ENCODE measurements around the gene ATG101. TPM values are rescaled to one million over a fixed set of nuclear protein-coding genes. Genes with fewer than 3 reads are reported as not detected.
"Not testable (repeated sequence)": the region's sequence is repeated elsewhere in the genome, so short reads cannot be mapped to it uniquely, and the experiment has no call there.

Gene ATG101
- total RNA-seq, 1 experiment from 2014 or later, result 48.6 TPM

DNA sequence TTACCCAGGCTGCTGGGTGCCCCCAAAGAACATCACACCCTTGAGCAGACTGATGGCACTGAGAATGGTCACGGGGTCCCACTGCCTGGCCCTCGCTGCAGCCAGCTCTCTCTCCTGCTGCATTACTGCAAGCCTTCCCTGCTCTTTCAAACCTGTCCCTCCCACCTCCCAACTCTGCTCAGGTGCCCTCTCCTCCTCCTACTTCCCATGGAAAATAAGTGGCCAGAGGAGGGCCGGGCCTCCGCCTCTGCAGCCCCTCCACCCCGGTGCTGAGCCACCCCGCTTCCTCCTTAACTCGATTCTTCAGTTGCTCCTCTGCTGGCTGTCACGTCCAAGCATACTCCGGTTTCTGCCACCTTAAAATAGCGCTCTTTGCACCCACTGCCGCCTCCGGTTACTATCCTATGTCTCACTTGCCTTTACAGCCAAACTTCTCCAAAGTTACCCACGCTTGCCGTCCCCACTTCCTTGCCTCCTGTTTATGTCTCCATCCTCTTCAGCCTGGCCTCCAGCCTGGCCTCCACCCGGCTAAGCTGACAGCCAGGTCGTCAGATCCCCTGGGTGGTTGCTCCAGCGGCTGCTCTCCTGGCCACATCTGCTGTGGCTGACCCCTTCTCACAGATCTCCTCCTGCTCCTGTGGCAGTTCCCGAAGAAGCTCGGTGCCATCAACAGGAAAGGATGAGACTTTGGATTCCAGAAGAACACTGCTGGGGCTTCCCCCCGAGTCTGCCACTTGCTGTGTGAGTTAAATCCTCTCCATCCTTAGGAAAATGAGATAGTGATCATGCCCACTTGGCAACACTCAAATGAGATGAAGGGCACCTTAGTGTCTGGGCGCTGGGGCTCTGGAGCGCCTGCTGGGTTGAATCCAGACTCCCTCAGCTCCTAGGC, 17.4 kb downstream of the ATG101 start:
- Histone ChIP-seq H3K4me1 (peaks cover 8% of the 10 kb centered on the region), H3K27ac (no peak overlapping the region), H3K4me3 (no peak overlapping the region)

GRCh38 chr12:52087961-52088820, 18.4 kb downstream of the ATG101 start:
- 0 out of 2 replicates have a peak, but pooled peaks cover 2% of the 10 kb centered on the region for H3K4me1 ChIP-seq
- no peaks in the 10 kb centered on the region for H3K36me3 ChIP-seq
- H3K27ac ChIP-seq, result no peak overlapping the region
- peak in 1 of 2 experiments; percentile 22 for DNase-seq
- peaks cover 62% of the 10 kb centered on the region for H3K27me3 ChIP-seq
- H3K9me3 ChIP-seq (replicated peaks), result no peaks in the 10 kb centered on the region
- H3K4me3 ChIP-seq, result no peak overlapping the region

More for the DNA sequence above, 17.4 kb downstream of the ATG101 start:
- H3K36me3 ChIP-seq, result no peaks in the 10 kb centered on the region
- H3K9me3 ChIP-seq (replicated peaks), result no peaks in the 10 kb centered on the region
- no peak for DNase-seq
- peaks cover 52% of the 10 kb centered on the region for H3K27me3 ChIP-seq

DNA sequence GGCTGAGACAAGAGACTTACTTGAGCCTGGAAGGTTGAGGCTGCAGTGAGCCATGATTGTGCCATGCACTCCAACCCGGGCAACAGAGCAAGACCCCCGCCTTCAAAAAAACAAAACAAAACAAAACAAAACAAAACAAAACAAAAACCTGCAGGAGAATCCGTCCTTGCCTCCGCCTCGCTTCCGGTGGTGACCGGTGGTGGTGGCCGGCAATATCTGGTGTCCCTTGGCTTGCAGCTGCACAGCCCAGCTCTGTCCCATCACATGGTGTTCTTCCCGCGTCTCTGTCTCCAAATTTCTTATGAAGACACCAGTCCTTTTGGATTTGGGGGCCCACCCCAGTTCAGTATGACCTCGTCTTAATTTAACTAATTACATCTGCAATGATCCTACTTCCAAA, 19.7 kb downstream of the ATG101 start:
- Histone ChIP-seq H3K36me3 (no peaks in the 10 kb centered on the region), H3K27ac (no peak overlapping the region), H3K4me3 (no peak overlapping the region), H3K9me3 (replicated peaks) (no peaks in the 10 kb centered on the region), H3K4me1 (no peaks in the 10 kb centered on the region), H3K27me3 (peaks cover 63% of the 10 kb centered on the region)
- no peak for DNase-seq

DNA sequence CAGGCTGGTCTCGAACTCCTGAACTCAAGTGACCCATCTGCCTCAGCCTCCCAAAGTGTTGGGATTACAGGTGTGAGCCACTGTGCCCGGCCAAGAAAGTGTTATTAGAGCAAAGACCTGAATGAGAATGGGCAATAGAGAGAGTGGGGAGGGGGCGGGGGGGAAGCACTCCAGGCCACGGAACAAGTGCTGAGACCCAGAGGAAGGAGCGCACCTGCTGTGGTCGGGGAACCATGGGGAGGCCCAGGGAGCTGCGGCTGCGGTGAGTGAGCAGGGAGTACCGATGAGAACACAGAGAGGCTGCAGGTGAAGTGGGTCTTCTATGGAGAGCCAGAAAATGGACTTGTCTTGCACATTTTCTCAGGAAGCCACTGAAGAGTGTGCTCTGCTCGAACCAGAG, 20.5 kb downstream of the ATG101 start:
- Histone ChIP-seq H3K9me3 (replicated peaks) (no peaks in the 10 kb centered on the region), H3K4me1 (no peaks in the 10 kb centered on the region), H3K36me3 (no peaks in the 10 kb centered on the region), H3K4me3 (no peak overlapping the region), H3K27me3 (peaks cover 63% of the 10 kb centered on the region), H3K27ac (no peak overlapping the region)
- DNase-seq, result no peak

DNA sequence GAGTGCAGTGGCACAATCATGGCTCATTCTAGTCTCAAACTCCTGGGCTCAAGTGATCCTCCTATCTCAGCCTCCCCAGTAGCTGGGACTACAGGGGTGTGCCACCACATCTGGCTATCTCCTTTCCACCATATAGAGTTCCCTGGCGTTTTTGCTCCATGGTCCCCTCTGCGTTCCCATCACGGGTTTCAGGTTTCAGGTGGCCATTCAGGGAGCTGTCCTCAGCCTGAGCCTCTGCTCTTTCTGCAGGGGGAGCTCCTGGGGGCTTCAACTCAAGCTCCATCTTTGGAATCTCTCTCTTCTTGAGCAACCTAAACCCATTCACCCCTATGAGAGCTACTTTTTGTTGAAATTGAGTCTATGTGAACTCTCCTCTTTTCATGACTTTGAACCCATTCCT, 21.3 kb downstream of the ATG101 start:
- no peak overlapping the region for H3K4me3 ChIP-seq
- no peaks in the 10 kb centered on the region; the same call in 1 of the 2 replicates for H3K9me3 ChIP-seq (replicated peaks)

DNA sequence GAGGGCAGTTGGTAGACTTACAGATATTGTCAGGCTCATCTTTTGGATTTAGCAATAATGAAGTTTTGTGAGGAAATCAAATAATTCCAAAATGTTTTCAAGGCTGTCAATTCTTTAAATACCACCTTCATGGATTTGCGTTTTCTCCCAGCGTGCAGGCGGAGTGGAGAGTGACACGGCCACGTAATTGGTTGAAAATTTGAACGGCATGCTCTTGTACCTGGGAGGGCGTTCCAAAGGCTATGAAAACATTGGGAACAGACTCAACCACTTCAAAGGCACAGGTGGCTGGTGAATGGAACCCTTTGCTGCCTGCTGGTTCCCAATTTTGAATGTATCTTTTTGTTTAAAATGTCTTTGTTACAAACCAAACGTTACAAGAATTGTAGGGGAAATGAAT, 22.1 kb downstream of the ATG101 start:
- H3K27me3 ChIP-seq, result peaks cover 49% of the 10 kb centered on the region
- H3K4me1 ChIP-seq, result no peaks in the 10 kb centered on the region
- no peaks in the 10 kb centered on the region for H3K36me3 ChIP-seq
- H3K4me3 ChIP-seq, result no peak overlapping the region
- no peak overlapping the region for H3K27ac ChIP-seq
- peaks cover 6% of the 10 kb centered on the region for H3K9me3 ChIP-seq (replicated peaks)
- no peak for DNase-seq

More for the DNA sequence above, 21.3 kb downstream of the ATG101 start:
- Histone ChIP-seq H3K4me1 (no peaks in the 10 kb centered on the region), H3K27ac (no peak overlapping the region), H3K36me3 (no peaks in the 10 kb centered on the region), H3K27me3 (peaks cover 57% of the 10 kb centered on the region)
- no peak for DNase-seq

DNA sequence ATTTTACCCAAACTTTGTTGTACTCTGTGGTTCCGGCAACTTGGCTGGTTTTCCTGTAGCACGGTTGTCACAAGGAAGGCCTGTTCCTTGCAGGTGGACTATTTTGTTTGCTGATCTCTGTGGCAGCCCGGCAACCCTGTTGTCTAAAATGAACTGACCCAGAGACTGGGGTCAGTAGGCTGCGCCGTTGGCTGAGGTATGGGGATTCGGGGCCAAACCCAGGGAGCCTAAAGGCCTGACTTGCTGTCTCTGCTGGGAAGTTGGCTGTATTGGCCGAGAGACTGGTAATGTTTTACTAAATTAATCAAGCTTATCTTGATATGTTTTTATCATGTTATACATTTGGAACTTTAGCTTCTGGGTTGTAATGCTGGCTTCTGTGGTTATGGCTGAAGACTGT, 23.6 kb downstream of the ATG101 start:
- no peak overlapping the region for H3K4me3 ChIP-seq
- no peak overlapping the region for H3K27ac ChIP-seq
- DNase-seq, result no peak
- H3K4me1 ChIP-seq, result no peaks in the 10 kb centered on the region
- peaks cover 37% of the 10 kb centered on the region for H3K27me3 ChIP-seq
- H3K9me3 ChIP-seq (replicated peaks), result peaks cover 6% of the 10 kb centered on the region
- H3K36me3 ChIP-seq, result no peaks in the 10 kb centered on the region

DNA sequence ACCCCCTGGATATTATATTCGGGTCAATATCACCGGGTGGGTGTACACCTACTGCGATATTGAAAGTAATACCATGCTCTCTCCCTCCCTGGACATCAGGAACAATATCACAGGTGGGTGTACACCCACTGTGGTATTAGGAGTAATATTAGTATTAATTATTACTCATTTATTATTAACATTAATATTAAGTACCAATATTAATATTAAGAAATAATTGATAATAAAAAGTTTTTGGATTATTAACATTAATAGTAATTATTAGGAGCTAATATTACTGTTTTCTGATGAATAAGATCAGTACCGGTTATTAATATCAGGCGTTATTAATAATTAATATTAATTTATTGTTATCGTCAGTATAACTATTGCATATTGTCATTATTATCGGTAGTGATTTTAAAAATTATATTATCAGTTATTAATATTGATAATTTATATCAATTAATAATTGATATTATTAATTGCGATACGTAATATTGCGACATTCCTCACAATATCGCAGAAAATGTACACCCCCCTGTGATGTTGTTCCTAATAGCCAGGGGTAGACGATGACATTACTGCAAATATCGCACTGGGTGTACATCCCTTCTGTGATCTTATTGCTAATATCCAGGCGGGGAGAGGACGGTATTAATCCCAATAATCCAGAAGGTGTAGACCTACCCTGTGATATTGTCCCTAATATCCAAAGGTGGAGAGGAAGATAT, 26.7 kb downstream of the ATG101 start:
- peaks cover 19% of the 10 kb centered on the region; the same call in 1 of the 2 replicates for H3K27me3 ChIP-seq
- DNase-seq, result no peak
- H3K27ac ChIP-seq, result no peak overlapping the region
- H3K36me3 ChIP-seq, result no peaks in the 10 kb centered on the region
- H3K4me1 ChIP-seq, result no peaks in the 10 kb centered on the region
- H3K9me3 ChIP-seq (replicated peaks), result peaks cover 6% of the 10 kb centered on the region
- no peak overlapping the region for H3K4me3 ChIP-seq

GRCh38 chr12:52097045-52097666, 27.4 kb downstream of the ATG101 start:
- no peak for DNase-seq
- H3K4me1 ChIP-seq, result no peaks in the 10 kb centered on the region
- no peak overlapping the region for H3K27ac ChIP-seq
- no peak overlapping the region for H3K4me3 ChIP-seq
- peaks cover 6% of the 10 kb centered on the region for H3K9me3 ChIP-seq (replicated peaks)
- H3K27me3 ChIP-seq, result peaks cover 12% of the 10 kb centered on the region; the same call in 1 of the 2 replicates
- H3K36me3 ChIP-seq, result no peaks in the 10 kb centered on the region

DNA sequence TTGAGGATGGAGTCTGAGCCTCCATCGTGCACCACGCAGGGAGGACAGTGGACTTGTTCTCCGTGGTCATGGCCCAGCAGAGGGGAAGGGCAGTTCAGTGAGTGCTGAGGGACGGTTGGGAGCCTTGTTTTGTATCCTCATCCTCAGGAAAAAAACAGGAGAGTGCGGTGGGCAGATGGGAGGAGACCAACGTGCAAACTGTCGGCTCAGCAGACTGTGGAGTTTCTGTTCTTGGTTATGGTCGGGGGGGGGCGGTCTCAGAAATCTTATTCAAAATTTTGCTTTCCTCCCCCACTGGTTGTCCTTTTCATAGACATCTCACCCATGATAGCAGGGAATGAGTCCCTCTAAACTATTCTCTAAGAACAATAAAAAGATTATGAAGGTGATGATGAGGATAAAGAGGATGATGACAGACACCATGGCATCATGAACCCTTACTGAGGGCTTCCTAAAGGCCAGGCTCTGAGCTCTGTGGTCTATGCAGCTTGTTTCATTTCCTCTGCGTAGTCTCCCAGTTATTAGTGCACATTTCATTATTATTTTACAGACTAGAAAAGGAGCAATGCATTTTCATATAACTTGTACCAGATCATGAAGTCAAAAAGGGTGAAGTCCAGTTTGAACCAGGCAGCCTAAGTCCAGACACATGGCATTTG, 34.8 kb downstream of the ATG101 start:
- H3K4me1 ChIP-seq; H3K36me3 ChIP-seq; H3K27ac ChIP-seq; DNase-seq; H3K9me3 ChIP-seq (replicated peaks); H3K4me3 ChIP-seq; H3K27me3 ChIP-seq: not testable (repeated sequence)

GRCh38 chr12:52116222-52117125, 46.7 kb downstream of the ATG101 start:
- H3K9me3 ChIP-seq (replicated peaks); H3K4me3 ChIP-seq; H3K27me3 ChIP-seq; H3K27ac ChIP-seq; DNase-seq; H3K4me1 ChIP-seq; H3K36me3 ChIP-seq: not testable (repeated sequence)

GRCh38 chr12:52117806-52118475, 48.2 kb downstream of the ATG101 start:
- DNase-seq, result not testable (repeated sequence)

More at GRCh38 chr12:52117806-52118475, 48.2 kb downstream of the ATG101 start:
- not testable (repeated sequence) for H3K27ac ChIP-seq; H3K4me3 ChIP-seq; H3K4me1 ChIP-seq; H3K27me3 ChIP-seq; H3K36me3 ChIP-seq; H3K9me3 ChIP-seq (replicated peaks)

Data from SJCRH30 (cell line).